ENCODE results near the gene RTKN.
"Not testable (repeated sequence)": the region's sequence is repeated elsewhere in the genome, so short reads cannot be mapped to it uniquely, and the experiment has no call there.

RTKN gene

DNA sequence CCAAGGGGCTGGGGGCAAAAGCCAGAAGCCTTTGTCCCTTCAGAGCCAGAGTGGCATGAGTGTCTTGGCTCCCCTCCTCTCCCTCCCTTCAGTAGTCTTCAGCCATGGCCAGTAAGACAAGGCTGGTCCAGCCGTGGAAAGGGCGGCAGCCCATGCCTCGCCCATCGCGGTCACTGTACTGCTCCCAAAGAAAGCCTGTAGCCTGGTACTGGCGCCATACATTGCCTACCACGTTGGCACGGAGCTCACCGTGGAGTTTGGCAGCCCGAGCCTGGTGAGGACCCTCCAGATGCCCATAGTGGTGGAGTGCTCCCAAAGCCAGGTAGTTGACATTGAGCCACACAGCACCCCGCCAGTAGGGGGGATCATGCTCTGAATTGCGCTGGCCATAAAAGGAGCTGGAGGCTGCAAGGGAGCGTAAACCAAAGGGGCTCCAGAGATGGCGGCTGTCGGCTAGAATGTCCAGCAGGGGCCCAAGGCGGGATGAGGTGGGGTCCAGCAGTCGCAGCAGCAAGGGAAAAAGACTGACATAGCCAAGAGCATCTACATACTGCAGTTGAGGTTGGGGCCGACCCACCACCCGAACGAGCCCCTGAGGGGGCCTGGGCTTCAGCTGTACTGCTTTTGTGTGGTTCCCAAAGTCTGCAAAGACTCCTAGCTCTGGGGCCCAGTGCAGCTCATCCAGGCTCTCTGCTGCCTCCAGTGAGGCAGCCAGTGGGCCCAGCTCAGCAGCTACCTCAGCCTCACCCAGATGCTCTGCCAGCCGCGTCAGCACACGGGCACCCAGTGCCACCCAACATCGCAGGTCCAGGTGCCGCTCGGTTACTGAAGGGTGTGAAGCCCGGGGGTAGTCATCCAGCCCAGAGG is 19.7 kb upstream of the RTKN start:
- peak; percentile 23 for DNase-seq (ENCODE audit: low spot score)

DNA sequence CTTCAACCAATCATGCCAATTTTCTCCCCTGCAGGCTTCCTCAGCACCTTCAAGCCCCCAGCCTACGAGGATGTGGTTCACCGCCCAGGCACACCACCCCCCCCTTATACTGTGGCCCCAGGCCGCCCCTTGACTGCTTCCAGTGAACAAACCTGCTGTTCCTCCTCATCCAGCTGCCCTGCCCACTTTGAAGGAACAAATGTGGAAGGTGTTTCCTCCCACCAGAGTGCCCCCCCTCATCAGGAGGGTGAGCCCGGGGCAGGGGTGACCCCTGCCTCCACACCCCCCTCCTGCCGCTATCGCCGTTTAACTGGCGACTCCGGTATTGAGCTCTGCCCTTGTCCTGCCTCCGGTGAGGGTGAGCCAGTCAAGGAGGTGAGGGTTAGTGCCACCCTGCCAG is 18.4 kb upstream of the RTKN start:
- not testable (repeated sequence) for DNase-seq (ENCODE audit: low spot score)

DNA sequence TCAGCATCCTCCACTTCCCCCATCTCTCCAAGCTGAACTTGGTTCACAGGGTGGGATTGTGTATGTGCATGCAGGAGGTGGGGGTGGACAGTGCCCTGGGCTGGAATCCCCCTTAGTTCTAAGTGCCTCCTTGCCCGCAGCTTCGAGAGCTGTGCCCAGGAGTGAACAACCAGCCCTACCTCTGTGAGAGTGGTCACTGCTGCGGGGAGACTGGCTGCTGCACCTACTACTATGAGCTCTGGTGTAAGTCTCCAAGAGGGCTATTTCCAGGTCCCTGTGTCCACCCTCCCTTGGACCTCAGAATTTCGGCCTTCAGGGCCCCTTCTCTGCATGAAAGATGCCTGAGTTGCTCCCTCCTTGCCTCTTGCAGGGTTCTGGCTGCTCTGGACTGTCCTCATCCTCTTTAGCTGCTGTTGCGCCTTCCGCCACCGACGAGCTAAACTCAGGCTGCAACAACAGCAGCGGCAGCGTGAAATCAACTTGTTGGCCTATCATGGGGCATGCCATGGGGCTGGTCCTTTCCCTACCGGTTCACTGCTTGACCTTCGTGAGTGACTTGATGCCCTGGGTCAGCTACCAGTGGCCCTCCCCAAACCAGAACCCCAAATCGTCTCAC is 17.9 kb upstream of the RTKN start:
- not testable (repeated sequence) for DNase-seq (ENCODE audit: low spot score)

DNA sequence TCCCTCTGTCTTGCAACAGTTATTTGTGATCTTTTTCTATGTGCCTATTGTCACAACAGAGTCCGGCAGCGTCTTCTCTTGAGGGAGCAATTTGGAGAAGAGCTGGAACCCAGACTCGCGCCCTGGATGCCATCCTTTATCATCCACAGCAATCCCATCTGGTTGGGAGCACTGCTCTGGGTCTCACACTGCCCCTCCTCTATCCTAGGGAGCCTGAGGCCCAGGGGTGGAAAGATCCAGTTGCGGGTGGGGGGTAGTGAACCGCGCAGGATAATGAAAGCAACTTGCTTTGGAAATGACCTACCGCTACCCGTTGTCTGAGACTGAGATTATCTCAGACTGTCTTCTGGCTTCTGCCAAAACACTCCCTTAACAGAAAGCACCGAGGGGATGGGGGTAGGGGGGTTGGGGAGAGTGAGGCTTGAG is 17.2 kb upstream of the RTKN start:
- DNase-seq (ENCODE audit: low spot score): no peak

DNA sequence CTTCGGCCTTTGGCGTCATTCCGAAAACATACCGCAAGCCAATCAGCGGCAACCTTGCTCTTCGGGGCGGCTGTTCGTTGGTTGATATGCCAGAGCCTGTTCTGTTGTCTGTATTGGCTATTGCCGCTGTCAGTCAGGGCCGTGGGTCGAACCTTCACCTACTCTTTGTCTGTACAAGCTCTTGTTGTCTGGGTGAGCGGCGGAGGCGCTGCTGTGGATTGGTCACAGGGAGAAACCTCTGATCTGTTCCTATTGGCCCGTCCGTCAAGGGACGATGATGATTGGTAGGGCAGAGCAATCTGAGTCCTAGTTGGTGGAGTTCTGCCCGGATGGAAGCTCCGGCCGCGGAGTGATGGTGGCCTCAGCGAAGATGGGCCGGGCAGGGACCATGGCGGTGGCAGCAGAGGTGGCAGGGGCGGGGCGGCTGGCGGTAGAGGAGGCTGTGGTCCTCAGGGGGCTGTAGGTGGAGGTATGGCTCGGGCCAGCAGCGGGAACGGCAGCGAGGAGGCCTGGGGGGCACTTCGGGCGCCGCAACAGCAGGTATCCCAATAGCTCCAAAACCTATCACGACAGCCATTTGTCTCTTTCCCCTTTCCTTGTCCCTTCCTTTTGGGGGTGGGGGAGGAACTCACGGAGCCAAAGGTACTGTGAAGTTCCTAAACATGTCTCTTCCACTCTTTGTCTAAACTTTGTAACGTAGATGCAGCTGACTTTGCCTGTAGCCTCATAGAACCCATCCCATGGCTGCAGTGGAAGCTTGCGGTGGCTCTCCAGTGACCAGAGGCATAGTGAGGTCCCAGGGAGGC is 16.6 kb upstream of the RTKN start, which contains the start of gene WBP1:
Gene WBP1 (plus strand): TSS at position 307 of the 806 bp plus-strand sequence. CDS start 165 bp downstream, at position 472.
- peak; percentile 89 for DNase-seq (ENCODE audit: low spot score)

DNA sequence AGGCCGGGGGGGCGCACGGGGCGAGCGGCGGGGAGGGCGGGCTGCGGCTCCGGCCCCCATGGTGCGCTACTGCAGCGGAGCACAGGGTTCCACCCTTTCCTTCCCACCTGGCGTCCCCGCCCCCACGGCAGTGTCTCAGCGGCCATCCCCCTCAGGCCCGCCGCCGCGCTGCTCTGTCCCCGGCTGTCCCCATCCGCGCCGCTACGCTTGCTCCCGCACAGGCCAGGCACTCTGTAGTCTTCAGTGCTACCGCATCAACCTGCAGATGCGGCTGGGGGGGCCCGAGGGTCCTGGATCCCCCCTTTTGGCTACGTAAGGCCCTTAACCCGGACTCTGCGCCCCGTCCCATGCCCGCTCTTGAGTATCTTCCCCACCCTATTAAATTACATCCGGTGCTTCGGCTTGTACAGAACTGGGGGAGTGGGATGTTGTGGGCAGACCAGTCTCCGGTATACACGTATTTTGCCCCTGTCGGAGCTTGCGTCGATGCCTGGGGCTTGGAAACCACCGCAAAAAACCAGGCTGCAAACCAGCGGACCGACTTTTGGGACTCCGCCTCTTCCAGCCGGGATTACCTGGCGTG is 15.9 kb upstream of the RTKN start:
- DNase-seq (ENCODE audit: low spot score): peak; percentile 59

DNA sequence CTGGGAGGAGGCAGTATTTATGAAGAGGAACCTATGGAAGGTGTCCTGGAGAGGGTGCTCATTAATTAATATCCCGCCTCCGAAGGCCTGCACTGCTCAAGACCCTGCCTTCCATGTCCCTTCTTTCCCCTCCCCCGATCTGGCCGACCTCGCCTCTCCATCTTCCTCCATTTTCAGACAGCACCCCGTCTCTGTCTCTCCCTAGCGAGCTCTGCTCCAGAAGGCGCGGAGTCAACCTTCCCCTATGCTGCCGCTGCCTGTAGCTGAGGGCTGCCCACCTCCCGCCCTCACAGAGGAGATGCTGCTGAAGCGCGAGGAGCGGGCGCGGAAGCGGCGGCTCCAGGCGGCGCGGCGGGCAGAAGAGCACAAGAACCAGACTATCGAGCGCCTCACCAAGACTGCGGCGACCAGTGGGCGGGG is 15.4 kb upstream of the RTKN start:
- no peak for DNase-seq (ENCODE audit: low spot score)

DNA sequence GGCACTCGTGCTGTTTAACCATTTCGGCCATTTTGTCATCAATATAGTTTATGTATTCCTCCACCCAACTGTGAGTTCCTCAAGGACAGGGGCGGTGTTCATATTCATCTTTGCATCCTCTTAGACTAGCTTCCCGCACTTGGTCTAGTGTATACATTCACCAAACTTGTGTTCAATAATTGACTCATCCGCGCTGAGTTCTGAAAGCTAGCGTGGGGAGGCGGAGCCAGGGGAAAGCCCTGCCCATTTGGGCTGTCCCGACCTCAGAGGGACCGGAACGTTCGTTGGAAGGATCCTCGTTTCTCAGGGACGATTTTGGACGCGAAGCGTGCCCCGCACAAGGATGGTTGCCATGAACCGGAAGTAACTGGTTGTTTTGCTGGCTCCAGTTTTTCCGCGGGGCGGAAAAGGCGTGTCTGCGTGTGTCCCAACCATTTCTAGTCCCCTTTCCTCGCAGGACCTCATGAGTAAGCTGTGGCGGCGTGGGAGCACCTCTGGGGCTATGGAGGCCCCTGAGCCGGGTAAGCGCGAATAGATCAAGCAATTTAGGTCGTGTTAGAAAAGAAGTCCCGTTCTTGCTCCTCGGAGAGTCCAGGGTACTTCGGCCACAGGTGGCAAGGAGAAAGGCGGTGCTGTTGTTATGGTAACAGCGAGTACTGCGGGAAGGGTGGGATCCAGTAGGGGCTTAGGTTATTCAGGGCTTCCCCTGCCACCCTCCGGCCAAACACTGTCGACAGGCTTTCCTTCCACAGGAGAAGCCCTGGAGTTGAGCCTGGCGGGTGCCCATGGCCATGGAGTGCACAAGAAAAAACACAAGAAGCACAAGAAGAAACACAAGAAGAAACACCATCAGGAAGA is 13.1 kb upstream of the RTKN start, which contains the start of gene INO80B:
Gene INO80B (plus strand): TSS at position 434 of the 858 bp plus-strand sequence. CDS start 30 bp downstream, at position 464.
- peak; percentile 77 for DNase-seq (ENCODE audit: low spot score)

DNA sequence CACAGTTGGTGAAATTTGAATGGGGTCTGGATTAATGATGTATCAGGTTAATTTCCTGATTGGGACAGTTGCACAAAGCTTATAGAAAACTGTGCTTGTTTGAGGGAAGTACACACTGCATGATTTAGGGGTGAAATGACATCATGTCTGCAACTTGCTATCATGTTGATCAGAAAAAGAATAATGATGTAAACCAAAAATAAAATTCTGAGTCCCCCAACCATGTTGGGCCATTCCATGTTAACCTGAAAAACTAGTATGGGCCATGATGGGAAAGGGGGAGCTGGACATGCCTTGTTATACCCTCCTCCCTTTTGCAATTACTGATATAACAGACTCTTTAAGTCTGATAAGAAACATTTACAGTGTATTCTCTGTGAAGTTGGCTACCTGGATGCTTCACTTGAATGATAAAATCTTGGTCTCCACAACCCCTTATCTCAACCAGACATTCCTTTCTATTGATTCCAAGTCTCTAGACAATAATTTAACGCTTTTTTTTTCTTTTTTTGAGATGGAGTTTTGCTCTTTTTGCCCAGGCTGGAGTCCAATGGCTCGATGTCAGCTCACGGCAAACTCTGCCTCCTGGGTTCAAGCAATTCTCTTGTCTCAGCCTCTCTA is 8.9 kb upstream of the RTKN start:
- DNase-seq (ENCODE audit: low spot score): no peak

DNA sequence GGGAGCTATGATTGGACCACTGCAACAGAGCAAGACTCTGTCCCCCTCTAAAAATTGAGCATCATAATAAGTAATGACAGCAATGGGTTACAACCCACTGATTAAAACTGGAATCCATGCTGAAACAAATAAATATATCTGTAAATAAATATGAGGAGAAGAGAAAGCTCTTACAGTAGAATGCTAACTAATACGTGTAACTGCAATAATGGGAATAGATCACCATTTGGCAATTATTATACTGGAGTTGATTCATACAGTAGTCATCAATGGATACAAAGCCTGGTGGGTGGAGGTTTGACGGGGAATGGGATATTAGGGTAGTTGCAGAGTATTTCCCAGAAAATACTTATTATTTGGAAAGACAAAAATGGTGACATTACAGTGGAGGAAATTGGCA is 7.0 kb upstream of the RTKN start:
- no peak for DNase-seq (ENCODE audit: low spot score)

DNA sequence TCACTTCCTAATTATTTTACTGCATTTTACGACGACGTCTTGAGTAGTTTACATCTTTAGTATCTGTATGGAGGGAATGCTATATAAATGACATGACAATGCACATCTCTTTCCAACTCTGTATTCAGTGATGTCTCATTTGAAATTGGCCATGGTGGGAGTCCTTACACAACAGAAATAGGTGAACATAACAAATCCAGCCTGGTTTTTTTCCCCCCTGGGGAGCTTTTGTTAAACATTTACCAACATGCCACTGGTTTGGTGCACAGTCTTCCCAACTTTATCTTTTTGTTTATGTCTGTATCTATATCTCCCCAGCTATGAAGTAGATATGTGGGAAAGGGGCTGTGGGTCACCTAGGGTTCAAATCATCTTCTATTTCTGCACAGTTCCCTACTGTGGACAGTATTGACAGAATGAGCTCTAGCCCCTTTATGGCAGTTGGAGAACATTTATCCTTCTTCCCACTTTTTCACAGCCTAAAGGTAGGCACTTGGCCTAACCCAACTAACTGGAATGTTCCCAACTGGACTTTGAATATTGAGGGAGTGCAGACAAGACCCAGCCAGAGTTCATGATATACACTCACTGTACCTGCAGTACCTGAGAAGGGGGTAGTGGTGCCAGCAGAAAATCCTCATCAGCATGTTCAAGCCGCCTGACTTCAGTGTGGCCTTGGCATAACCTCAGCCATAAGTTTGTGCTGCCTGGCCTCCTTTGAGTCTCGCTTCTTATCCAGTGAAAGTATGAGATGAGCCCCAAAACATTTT is 5.7 kb upstream of the RTKN start:
- no peak for DNase-seq (ENCODE audit: low spot score)

DNA sequence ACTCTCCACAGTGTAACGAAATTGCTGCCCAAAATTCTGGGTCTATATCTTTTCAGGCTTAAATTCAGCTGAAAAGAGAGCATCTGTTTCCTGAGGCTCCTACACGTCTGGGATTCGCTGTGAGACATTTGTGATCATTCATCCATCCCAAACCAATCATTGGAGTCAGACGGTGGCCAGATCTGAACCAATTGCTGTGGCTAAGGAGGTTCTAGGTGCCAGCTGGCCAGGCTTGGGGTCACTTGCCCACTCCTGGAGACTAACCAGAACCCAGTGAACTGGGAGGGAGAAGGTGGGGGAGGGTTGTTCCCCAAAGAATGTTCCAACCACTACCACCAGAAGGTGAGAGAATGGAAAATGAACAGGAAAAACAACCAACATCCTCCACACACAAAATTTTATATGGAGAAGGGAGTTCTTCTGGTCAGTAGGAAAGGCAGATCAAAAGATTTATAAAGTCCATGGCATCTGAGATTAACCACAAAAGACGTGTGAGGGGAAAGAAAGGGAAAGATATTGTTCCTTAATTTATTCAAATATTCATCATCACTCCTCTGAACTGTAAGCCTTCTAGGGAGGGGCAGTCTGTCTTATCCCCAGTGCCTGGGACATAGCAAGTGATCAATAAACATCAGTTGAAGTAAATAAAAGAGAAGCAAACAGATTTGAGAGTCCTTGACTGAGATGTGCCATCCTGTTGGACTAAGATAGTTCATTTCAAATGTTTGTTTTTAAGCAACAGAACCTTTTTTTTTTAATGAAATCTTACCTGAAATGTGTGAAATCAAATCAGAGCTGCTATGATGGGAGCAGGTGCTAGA is 3.0 kb upstream of the RTKN start:
- no peak for DNase-seq (ENCODE audit: low spot score)

DNA sequence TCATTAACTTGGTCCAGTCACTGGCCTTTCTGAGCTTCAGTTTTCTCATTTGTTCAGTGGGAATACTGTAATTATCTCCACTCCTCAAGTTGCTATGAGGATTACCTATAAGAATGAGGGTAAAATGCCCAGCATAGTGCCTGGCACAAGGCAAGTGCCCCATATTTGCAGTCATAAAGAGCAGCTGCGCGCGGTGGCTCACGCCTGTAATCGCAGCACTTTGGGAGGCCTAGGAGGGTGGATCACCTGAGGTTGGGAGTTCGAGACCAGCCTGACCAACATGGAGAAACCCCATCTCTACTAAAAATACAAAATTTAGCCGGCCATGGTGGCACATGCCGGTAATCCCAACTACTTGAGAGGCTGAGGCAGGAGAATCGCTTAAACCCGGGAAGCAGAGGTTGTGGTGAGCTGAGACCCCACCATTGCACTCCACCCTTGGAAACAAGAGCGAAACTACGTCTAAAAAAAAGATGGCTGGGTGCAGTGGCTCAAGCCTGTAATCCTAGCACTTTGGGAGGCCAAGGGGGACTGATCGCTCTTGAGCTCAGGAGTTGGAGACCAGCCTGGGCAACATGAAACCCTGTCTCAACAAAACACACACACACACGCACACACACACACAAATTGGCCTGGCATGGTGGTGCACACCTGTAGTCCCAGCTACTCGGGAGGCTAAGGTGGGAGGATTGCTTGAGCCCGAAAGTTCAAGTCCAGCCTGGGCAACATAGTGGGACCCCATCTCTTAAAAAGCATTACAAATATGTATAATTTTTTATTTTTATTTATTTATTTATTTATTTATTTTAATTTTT is 953 bp upstream of the RTKN start:
- not testable (repeated sequence) for DNase-seq (ENCODE audit: low spot score)

DNA sequence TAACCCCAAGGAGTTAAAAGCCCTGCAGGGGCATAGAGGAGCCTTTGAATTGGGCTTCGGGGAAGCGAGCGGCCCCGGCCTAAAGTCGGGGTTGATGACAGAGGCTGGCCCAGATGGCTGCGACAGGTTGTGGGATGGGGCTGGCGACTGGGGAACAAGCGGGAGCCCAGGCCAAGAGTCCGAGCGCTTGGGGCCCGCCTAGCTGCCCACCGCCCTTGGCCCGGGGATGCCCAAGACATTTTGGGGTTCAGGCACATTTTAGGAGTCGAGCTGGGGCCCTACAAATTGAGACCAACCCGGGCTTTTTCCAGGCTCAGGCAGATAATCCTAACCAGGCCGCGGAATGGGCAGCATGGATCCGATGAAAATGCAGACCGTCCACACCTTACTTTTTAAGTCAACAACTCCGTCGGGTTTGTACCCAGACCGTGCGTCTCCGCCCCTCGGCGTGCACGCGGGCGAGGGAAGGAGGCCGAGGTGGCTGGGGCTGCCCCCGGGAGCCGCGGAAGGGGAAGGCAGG is 507 bp downstream of the RTKN start:
- no peak for DNase-seq (ENCODE audit: low spot score)

DNA sequence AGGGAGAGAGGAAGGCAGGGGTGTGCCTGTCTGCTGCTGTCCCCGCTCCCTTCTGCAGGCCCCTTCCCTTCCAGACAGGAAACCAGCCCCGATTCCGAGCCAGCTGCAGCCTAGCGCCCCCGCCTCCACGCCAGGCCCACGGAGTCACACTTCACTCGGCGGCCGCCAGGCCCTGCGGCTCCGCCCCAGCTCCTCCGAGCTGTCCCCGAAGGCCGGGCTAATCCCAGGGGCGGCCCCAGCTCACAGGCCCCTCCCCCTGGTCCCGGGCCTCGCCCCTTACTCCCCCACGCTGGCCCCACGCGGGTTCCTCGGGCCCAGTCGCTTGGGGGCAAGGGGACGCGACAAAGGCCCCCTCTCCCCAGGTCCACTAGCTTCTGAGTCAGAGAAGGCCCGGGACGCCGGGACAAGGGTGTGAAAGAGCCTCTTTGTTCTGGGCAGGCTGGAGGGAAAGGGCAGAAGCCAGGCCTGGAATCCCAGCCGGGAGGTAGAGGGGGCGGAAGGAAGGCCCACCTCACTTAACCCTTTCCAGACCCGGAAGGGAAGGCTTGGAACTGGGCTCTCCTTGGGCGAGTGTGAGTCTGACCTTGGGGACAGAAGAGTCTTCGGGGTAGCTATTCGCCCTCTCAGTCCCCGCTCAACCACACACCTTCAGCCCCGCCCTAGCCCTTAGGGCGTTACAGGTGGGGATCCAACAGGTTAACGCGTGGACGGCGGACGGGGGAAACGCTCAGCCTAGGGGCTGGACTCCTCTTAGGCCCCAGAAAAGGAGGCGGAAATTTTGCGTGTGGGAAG is 1.2 kb downstream of the RTKN start:
- peak; percentile 100 for DNase-seq (ENCODE audit: low spot score)

DNA sequence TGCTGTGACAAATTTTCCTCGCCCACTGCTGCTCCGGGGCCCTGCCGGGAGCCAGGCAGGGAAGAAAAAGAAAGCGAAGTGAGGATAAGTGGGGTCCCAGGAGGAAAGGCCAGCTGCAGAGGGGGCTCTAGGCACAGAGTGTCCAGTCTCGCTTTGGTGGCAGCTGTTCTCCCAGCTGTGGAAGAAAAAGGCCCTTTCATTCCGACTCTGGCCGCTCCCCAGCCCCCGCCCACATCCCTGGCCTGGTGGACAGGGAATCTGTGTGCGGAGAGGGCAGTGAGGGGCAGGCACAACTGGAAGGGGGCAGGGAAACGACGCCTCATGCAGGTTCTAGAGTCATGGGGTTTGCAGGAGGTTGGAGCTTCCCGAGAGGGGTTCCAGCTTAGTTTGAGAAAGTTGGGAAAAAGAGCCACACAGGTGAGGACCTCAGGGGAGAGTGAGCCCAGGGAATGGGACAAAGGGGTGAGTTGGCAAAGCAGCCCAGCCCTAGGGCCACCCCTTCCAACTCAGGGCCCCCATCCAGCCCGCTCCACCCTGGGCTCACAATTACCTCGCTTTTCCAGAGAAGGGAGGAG is 1.8 kb downstream of the RTKN start:
- no peak for DNase-seq (ENCODE audit: low spot score)

DNA sequence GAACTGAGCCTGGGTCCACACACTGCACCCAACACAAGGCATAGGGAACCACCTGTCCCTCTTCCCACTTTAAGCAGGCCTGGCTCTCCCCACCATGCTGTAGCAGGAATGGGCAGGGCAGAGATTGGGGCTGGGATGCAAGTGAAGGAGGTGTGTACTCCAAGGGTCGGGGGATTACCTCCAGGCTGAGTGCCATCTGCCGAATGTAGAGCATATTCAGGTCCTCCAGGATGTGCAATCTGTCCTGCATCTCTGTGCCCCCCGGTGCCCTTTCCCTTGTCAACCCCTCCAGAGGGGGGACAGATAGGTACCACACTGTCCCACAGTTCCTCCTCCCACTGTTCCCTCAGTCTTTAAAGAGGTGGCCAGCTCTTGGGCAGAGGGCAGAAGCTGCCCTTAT is 2.4 kb downstream of the RTKN start:
- no peak for DNase-seq (ENCODE audit: low spot score)
